ENCODE data around the gene PTEN.
"Not testable (repeated sequence)": the region's sequence is repeated elsewhere in the genome, so short reads cannot be mapped to it uniquely, and the experiment has no call there.

Gene PTEN
- total RNA-seq: 122 to 174 reads per million in 2 donors

GRCh38 chr10:87863053-87863943, at the start of gene PTEN, which contains the start of gene KLLN:
TSS of gene PTEN (plus strand) at chr10:87863625. CDS start at chr10:87864470, 845 bp downstream.
TSS of gene KLLN (minus strand) at chr10:87863533. CDS start at chr10:87862487, 1,046 bp downstream.
- DNase-seq: peak; percentile 66 to 95 (median 76)

GRCh38 chr10:87816163-87816897, 47.1 kb upstream of the PTEN start:
- DNase-seq: no peak

GRCh38 chr10:87816898-87817608, 46.4 kb upstream of the PTEN start:
- no peak for DNase-seq

GRCh38 chr10:87817609-87818504, 45.6 kb upstream of the PTEN start, which contains the start of gene ATAD1:
TSS of gene ATAD1 (minus strand) at chr10:87818226. CDS start at chr10:87814599, 3,627 bp downstream.
- peak; percentile 71 to 94 (median 82) for DNase-seq

GRCh38 chr10:87818505-87819288, 44.7 kb upstream of the PTEN start:
- DNase-seq: peak; percentile 17 to 70 (median 49)

- DNase-seq: no peak
Observed at GRCh38 chr10:87819289-87819585, 44.2 kb upstream of the PTEN start.

GRCh38 chr10:87826653-87827052, 36.8 kb upstream of the PTEN start:
- peak in 1 of 5 experiments; percentile 19 for DNase-seq

GRCh38 chr10:87827681-87828080, 35.7 kb upstream of the PTEN start:
- DNase-seq: no peak

GRCh38 chr10:87829051-87829450, 34.4 kb upstream of the PTEN start:
- not testable (repeated sequence) for DNase-seq

- peak in 1 of 5 experiments; percentile 39 for DNase-seq
Observed at GRCh38 chr10:87829986-87830729, 33.3 kb upstream of the PTEN start.

GRCh38 chr10:87836098-87836497, 27.3 kb upstream of the PTEN start:
- no peak for DNase-seq

GRCh38 chr10:87837445-87837844, 26.0 kb upstream of the PTEN start:
- DNase-seq: no peak

- DNase-seq: no peak
Observed at GRCh38 chr10:87838650-87839049, 24.8 kb upstream of the PTEN start.

- DNase-seq: no peak
Observed at GRCh38 chr10:87841186-87841585, 22.2 kb upstream of the PTEN start.

GRCh38 chr10:87842220-87842641, 21.2 kb upstream of the PTEN start:
- no peak for DNase-seq

- peak in 1 of 5 experiments; percentile 49 for DNase-seq
Observed at GRCh38 chr10:87842776-87843497, 20.5 kb upstream of the PTEN start.

GRCh38 chr10:87843714-87844113, 19.7 kb upstream of the PTEN start:
- no peak for DNase-seq

GRCh38 chr10:87844837-87845623, 18.4 kb upstream of the PTEN start:
- DNase-seq: no peak

GRCh38 chr10:87845624-87845998, 17.8 kb upstream of the PTEN start:
- no peak for DNase-seq

Measured in T-helper 2 cell (primary cell).